ENCODE data around the gene CNGA2. TPM values are rescaled to one million over a fixed set of nuclear protein-coding genes. Genes with fewer than 3 reads are reported as not detected.
A peak's percentile ranks its signal among the peaks of the same experiment; 100 is the strongest.

Gene CNGA2
- total and polyA plus RNA-seq, 2 of the 4 experiments (the other 2 are of a cell fraction) = not detected

DNA sequence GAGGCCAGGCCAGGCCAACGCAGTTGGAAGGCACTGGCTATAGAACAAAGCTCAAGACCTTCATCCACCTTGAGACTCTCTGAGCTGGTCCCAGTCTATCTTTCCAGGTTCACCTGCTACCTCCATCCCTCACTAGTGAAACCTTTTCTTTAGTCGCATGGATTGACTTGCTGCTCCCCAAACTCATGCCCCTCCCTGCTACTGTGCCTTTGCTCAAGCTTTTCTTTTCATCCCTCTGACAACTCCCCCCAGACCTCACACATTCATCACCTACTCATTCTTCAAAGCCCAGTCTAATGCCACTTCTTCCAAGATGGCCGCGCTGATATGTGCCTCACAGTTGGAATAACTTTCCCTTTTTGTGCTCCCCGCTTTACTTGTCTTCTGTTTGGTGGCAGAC, 58.0 kb downstream of the CNGA2 start:
- no peaks in the 10 kb centered on the region for H3K4me1 ChIP-seq (ENCODE audit: control insufficient read depth, insufficient read depth, low read length)
- H3K79me1 ChIP-seq (ENCODE audit: low read depth in 1 of 2, low read length in 2 of 2) = no peaks in the 10 kb centered on the region
- no peak overlapping the region for H4K8ac ChIP-seq (ENCODE audit: low read depth in 2 of 2, low read length in 2 of 2)
- no peak overlapping the region for H3K23ac ChIP-seq (ENCODE audit: low read depth, low read length)
- H3K4me3 ChIP-seq (ENCODE audit: insufficient read depth, low read depth, low read length) = no peak overlapping the region
- H3K56ac ChIP-seq (ENCODE audit: extremely low read depth, insufficient read depth, low read length) = no peak overlapping the region
- no peak overlapping the region for H3K27ac ChIP-seq (ENCODE audit: insufficient read depth, low read length)
- no peak overlapping the region for H4K91ac ChIP-seq (ENCODE audit: insufficient read depth, low read depth, low read length)
- H2BK5ac ChIP-seq (ENCODE audit: low read depth, low read length, poor library complexity, severe bottlenecking) = no peak overlapping the region
- no peak overlapping the region for H4K5ac ChIP-seq (ENCODE audit: low read depth, low read length)
- H3K4ac ChIP-seq (ENCODE audit: low read depth, low read length) = no peak overlapping the region
- H2BK15ac ChIP-seq (ENCODE audit: low read depth, low read length) = no peak overlapping the region
- no TSS peak for BruUV-seq (replicated peaks)
- dilution Hi-C loops (cut with HindIII; ENCODE audit: low sequenced_read_pairs, unreplicated experiment) (no loop called here), intact Hi-C loops (cut with micrococcal nuclease) (no loop called here), in situ Hi-C loops (cut with MboI; ENCODE audit: low sequenced_read_pairs) (no loop called here)
- H3K36me3 ChIP-seq (ENCODE audit: control insufficient read depth, insufficient read depth, low read length) = no peaks in the 10 kb centered on the region
- DNase-seq (no peak), ATAC-seq (ENCODE audit: low read depth) (no peak)
- peak overlapping the region; percentile 58 for H2AK9ac ChIP-seq (replicated peaks; ENCODE audit: low read depth, low read length, poor library complexity)
- H3K9me1 ChIP-seq (ENCODE audit: insufficient read depth, low read length) = no peaks in the 10 kb centered on the region
- H4K20me1 ChIP-seq (ENCODE audit: insufficient read depth, low read length) = no peaks in the 10 kb centered on the region
- no peak overlapping the region for H3K4me2 ChIP-seq (ENCODE audit: low read depth, low read length)
- no peak overlapping the region for H2BK120ac ChIP-seq (ENCODE audit: low read depth, low read length)
- H3K18ac ChIP-seq (ENCODE audit: low read depth, low read length) = no peak overlapping the region
- no peak overlapping the region for H3K14ac ChIP-seq (replicated peaks; ENCODE audit: low read depth, low read length)
- H3K9ac ChIP-seq (ENCODE audit: low read depth, low read length) = no peak overlapping the region
- no peak overlapping the region for H2BK20ac ChIP-seq (ENCODE audit: low read depth, low read length)
- 40% methylated on average over 1 of the region's 5 CpGs; no CpG with 5 or more reads in 1 of the 2 experiments for WGBS, 2 experiments (ENCODE audit: extremely low coverage in 2 of 2, insufficient read length in 1 of 2)
- ChIA-PET CTCF (no interaction called here), POLR2A (ENCODE audit: unreplicated experiment) (no interaction called here)
- H2AK5ac ChIP-seq (ENCODE audit: low read depth, low read length) = no peak overlapping the region
- H2AFZ ChIP-seq (replicated peaks; ENCODE audit: low read length, poor library complexity) = no peak overlapping the region
- no peak for TF ChIP-seq CEBPB (IDR thresholded peaks at IDR 0.05; ENCODE audit: low read depth, low read length)
- TF ChIP-seq RAD21 (IDR thresholded peaks at IDR 0.05; ENCODE audit: low read length) = no peak
- TF ChIP-seq, protein P1, sequence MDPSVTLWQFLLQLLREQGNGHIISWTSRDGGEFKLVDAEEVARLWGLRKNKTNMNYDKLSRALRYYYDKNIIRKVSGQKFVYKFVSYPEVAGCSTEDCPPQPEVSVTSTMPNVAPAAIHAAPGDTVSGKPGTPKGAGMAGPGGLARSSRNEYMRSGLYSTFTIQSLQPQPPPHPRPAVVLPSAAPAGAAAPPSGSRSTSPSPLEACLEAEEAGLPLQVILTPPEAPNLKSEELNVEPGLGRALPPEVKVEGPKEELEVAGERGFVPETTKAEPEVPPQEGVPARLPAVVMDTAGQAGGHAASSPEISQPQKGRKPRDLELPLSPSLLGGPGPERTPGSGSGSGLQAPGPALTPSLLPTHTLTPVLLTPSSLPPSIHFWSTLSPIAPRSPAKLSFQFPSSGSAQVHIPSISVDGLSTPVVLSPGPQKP (IDR thresholded peaks at IDR 0.05; ENCODE audit: borderline replicate concordance, low read depth, low read length) = no peak
- no peak for TF ChIP-seq POLR2A (IDR thresholded peaks at IDR 0.05; ENCODE audit: low read depth, low read length)
- no peak for TF ChIP-seq RCOR1 (IDR thresholded peaks at IDR 0.05; ENCODE audit: insufficient replicate concordance, low read length)
- TF ChIP-seq MAZ (IDR thresholded peaks at IDR 0.05; ENCODE audit: borderline replicate concordance, low read depth, low read length) = no peak
- TF ChIP-seq NFE2L2 (IDR thresholded peaks at IDR 0.05; ENCODE audit: low read depth, low read length) = no peak
- TF ChIP-seq, protein P2, sequence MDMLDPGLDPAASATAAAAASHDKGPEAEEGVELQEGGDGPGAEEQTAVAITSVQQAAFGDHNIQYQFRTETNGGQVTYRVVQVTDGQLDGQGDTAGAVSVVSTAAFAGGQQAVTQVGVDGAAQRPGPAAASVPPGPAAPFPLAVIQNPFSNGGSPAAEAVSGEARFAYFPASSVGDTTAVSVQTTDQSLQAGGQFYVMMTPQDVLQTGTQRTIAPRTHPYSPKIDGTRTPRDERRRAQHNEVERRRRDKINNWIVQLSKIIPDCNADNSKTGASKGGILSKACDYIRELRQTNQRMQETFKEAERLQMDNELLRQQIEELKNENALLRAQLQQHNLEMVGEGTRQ (IDR thresholded peaks at IDR 0.05; ENCODE audit: low read depth, low read length) = no peak
- no peak for TF ChIP-seq RFX5 (IDR thresholded peaks at IDR 0.05; ENCODE audit: low read depth, low read length)
- no peak for TF ChIP-seq SMC3 (IDR thresholded peaks at IDR 0.05; ENCODE audit: low read depth, low read length)
- TF ChIP-seq FOS (IDR thresholded peaks at IDR 0.05; ENCODE audit: low read depth, low read length) = no peak
- TF ChIP-seq MAFK (IDR thresholded peaks at IDR 0.05; ENCODE audit: low read depth, low read length) = no peak
- TF ChIP-seq CHD1 (IDR thresholded peaks at IDR 0.05; ENCODE audit: low read depth, low read length) = no peak
- TF ChIP-seq, protein P3, sequence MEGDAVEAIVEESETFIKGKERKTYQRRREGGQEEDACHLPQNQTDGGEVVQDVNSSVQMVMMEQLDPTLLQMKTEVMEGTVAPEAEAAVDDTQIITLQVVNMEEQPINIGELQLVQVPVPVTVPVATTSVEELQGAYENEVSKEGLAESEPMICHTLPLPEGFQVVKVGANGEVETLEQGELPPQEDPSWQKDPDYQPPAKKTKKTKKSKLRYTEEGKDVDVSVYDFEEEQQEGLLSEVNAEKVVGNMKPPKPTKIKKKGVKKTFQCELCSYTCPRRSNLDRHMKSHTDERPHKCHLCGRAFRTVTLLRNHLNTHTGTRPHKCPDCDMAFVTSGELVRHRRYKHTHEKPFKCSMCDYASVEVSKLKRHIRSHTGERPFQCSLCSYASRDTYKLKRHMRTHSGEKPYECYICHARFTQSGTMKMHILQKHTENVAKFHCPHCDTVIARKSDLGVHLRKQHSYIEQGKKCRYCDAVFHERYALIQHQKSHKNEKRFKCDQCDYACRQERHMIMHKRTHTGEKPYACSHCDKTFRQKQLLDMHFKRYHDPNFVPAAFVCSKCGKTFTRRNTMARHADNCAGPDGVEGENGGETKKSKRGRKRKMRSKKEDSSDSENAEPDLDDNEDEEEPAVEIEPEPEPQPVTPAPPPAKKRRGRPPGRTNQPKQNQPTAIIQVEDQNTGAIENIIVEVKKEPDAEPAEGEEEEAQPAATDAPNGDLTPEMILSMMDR (conservative IDR thresholded peaks at IDR 0.05; ENCODE audit: low read depth, low read length) = no peak
- no peak for TF ChIP-seq BHLHE40 (IDR thresholded peaks at IDR 0.05; ENCODE audit: low read depth, low read length)
- no peaks in the 10 kb centered on the region for H3K27me3 ChIP-seq (ENCODE audit: control insufficient read depth, insufficient read depth, low read length)
- peaks cover 10% of the 10 kb centered on the region for H3K9me3 ChIP-seq (ENCODE audit: control insufficient read depth, insufficient read depth, low read length)

Measured in IMR-90 (cell line).